ENCODE measurements around the gene BAIAP2. TPM values are rescaled to one million over a fixed set of nuclear protein-coding genes. Genes with fewer than 3 reads are reported as not detected.

BAIAP2 gene
- total RNA-seq, 2 donors from 2014 or later, result 9.9 to 15.6 TPM

DNA sequence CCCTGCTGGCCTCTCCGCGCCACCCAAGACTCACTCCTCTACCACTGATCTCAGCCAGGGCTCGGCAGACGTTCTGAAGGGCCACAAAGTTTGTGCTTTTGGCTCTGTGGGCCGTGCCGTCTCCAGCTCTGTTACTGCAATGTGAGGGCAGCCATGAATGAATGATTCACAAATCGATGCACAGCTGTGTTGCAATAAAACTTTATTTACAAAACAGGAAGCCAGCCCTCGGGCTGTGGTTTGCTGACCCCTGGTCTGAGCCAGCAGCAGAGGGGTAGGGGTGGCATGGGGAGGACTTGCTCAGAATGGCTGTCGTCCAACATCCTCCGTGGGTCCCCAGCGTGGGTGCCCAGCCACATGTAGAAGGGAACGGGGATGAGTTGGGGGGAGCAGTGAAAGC is 67.4 kb downstream of the BAIAP2 start:
- Histone ChIP-seq H3K27ac (no peak overlapping the region), H3K36me3 (no peaks in the 10 kb centered on the region), H3K4me3 (no peak overlapping the region), H3K27me3 (replicated peaks; ENCODE audit: insufficient read depth) (no peaks in the 10 kb centered on the region), H3K9me3 (no peaks in the 10 kb centered on the region), H3K4me1 (ENCODE audit: control insufficient read depth in 1 of 2, low read depth in 2 of 2) (peaks cover 3 to 9% of the 10 kb centered on the region in 2 donors)
- DNase-seq (ENCODE audit: low spot score), result no peak
- TF ChIP-seq, protein P1, sequence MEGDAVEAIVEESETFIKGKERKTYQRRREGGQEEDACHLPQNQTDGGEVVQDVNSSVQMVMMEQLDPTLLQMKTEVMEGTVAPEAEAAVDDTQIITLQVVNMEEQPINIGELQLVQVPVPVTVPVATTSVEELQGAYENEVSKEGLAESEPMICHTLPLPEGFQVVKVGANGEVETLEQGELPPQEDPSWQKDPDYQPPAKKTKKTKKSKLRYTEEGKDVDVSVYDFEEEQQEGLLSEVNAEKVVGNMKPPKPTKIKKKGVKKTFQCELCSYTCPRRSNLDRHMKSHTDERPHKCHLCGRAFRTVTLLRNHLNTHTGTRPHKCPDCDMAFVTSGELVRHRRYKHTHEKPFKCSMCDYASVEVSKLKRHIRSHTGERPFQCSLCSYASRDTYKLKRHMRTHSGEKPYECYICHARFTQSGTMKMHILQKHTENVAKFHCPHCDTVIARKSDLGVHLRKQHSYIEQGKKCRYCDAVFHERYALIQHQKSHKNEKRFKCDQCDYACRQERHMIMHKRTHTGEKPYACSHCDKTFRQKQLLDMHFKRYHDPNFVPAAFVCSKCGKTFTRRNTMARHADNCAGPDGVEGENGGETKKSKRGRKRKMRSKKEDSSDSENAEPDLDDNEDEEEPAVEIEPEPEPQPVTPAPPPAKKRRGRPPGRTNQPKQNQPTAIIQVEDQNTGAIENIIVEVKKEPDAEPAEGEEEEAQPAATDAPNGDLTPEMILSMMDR (IDR thresholded peaks at IDR 0.05), result no peak
- no peak for ATAC-seq (ENCODE audit: insufficient number of reproducible peaks, low FRiP score, low read depth)

DNA sequence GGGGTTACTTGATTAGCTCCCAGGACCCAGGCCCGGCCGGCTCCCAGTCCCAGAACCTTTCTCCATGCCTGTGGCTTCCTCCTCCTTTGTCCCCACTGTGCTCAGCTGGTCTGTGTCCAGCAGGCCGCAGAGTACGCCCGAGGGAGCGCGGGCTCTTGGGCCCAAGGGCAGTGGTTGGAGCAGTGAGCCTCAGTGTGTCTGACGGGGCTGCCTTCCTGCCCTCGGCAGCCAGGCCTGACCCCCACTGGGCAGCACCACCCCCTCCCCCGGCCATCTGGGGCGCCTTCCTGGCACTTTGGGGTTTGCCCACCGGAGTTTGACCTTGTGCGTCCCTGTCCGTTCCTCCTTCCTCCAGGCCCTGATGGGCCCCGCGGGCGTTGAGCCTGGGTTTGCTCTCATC is 67.9 kb downstream of the BAIAP2 start:
- H3K27me3 ChIP-seq (replicated peaks; ENCODE audit: insufficient read depth), result no peaks in the 10 kb centered on the region
- H3K4me1 ChIP-seq (ENCODE audit: control insufficient read depth in 1 of 2, low read depth in 2 of 2), result peaks cover 0 to 4% of the 10 kb centered on the region in 2 donors
- H3K36me3 ChIP-seq, result no peaks in the 10 kb centered on the region
- no peak overlapping the region for H3K4me3 ChIP-seq
- no peak for ATAC-seq (ENCODE audit: insufficient number of reproducible peaks, low FRiP score, low read depth)
- H3K27ac ChIP-seq, result no peak overlapping the region
- no peaks in the 10 kb centered on the region for H3K9me3 ChIP-seq
- DNase-seq (ENCODE audit: low spot score), result no peak
- TF ChIP-seq, protein P1 (IDR thresholded peaks at IDR 0.05), result no peak

DNA sequence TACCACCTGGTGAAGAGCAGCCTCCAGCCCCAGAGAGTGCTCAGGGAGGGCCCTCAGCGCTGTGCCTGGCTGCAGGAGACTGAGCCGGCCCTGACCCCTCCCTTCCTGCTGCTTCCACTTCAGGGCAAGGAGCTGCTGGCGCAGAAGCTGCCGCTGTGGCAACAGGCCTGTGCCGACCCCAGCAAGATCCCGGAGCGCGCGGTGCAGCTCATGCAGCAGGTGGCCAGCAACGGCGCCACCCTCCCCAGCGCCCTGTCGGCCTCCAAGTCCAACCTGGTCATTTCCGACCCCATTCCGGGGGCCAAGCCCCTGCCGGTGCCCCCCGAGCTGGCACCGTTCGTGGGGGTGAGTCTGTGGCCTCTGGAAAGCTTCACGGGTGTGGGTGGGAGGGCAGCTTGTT is 68.4 kb downstream of the BAIAP2 start:
- no peak for DNase-seq (ENCODE audit: low spot score)
- TF ChIP-seq, protein P1 (IDR thresholded peaks at IDR 0.05), result no peak
- no peaks in the 10 kb centered on the region for H3K36me3 ChIP-seq
- no peaks in the 10 kb centered on the region for H3K4me1 ChIP-seq (ENCODE audit: control insufficient read depth in 1 of 2, low read depth in 2 of 2)
- H3K27ac ChIP-seq, result no peak overlapping the region
- no peak overlapping the region for H3K4me3 ChIP-seq
- no peaks in the 10 kb centered on the region for H3K27me3 ChIP-seq (replicated peaks; ENCODE audit: insufficient read depth)
- H3K9me3 ChIP-seq, result no peaks in the 10 kb centered on the region
- ATAC-seq (ENCODE audit: insufficient number of reproducible peaks, low FRiP score, low read depth), result no peak

GRCh38 chr17:81106716-81107115 is 71.8 kb downstream of the BAIAP2 start:
- no peak overlapping the region for H3K4me3 ChIP-seq
- H3K36me3 ChIP-seq, result no peaks in the 10 kb centered on the region
- H3K4me1 ChIP-seq (ENCODE audit: control insufficient read depth in 1 of 2, low read depth in 2 of 2), result no peaks in the 10 kb centered on the region
- H3K9me3 ChIP-seq, result no peaks in the 10 kb centered on the region
- H3K27me3 ChIP-seq (replicated peaks; ENCODE audit: insufficient read depth), result no peaks in the 10 kb centered on the region
- TF ChIP-seq, protein P1 (IDR thresholded peaks at IDR 0.05), result no peak
- DNase-seq (ENCODE audit: low spot score), result no peak
- no peak overlapping the region for H3K27ac ChIP-seq
- ATAC-seq (ENCODE audit: insufficient number of reproducible peaks, low FRiP score, low read depth), result no peak

DNA sequence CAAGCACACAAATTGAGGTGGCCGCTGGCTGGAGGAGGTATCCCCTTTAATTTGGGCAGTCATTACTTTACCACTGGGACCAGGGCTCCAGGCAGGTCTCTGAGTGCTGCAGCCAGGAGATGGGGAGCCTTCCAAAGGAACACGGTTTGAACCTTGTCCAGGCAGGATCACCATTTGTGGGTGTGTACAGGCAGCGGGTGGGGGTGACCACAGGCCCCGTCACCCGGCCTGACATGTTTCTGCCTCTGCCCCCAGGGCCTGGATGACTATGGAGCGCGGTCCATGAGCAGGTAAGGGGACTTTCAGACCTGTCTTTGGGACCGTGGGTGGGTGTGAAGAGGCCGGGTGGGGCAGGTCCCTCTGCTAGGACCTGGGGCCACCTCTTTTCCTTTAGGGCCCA is 73.3 kb downstream of the BAIAP2 start:
- no peaks in the 10 kb centered on the region for H3K36me3 ChIP-seq
- TF ChIP-seq, protein P1 (IDR thresholded peaks at IDR 0.05), result no peak
- no peaks in the 10 kb centered on the region for H3K9me3 ChIP-seq
- H3K27ac ChIP-seq, result no peak overlapping the region
- H3K27me3 ChIP-seq (replicated peaks; ENCODE audit: insufficient read depth), result no peaks in the 10 kb centered on the region
- DNase-seq (ENCODE audit: low spot score) (no peak), ATAC-seq (ENCODE audit: insufficient number of reproducible peaks, low FRiP score, low read depth) (no peak)
- no peak overlapping the region for H3K4me3 ChIP-seq
- H3K4me1 ChIP-seq (ENCODE audit: control insufficient read depth in 1 of 2, low read depth in 2 of 2), result no peaks in the 10 kb centered on the region
